IMR-90 (cell line): Measurements from ENCODE around the gene ARHGEF33. TPM values are rescaled to one million over a fixed set of nuclear protein-coding genes. Genes with fewer than 3 reads are reported as not detected.

Source experiments
- ATAC-seq: fragments of 200-7000 bp; cut with Tn5 transposase; 2 replicates; pipeline ENCODE4 v1.9.1; 2020; ENCODE audit warnings: low read depth, mild to moderate bottlenecking, moderate library complexity
- BruUV-seq: library from RNA; stranded (reverse); fragments of 400-500 nt; replicated peaks from 2 replicates; lab custom pipeline; 2021; lab: Mats Ljungman, UMichigan
- CTCF ChIA-PET: fragments of 300-600 bp; formaldehyde crosslinking; extraction: SDS; loops from one replicate; lab custom pipeline; 2021; ENCODE audit warnings: antibody characterized with exemption; lab: Yijun Ruan, JAX
- POLR2A ChIA-PET: fragments of 300-600 bp; sonication (Branson Sonifier 250); formaldehyde crosslinking; loops from one replicate; lab custom pipeline; 2022; ENCODE audit warnings: antibody characterized with exemption; ENCODE audit not compliant: unreplicated experiment; lab: Charles Lee
- DNase-seq: peaks from one replicate; pipeline ENCODE4 v3.0.0; 2013
- H2AFZ ChIP-seq: replicated peaks from 2 replicates; pipeline ENCODE3; 2013; ENCODE audit warnings: low read length, mild to moderate bottlenecking; ENCODE audit not compliant: poor library complexity
- H2AK5ac ChIP-seq: 2 replicates; pipeline ENCODE4 v1.6.1; 2013; ENCODE audit warnings: low read depth, low read length, inconsistent platforms
- H2AK9ac ChIP-seq: replicated peaks from 2 replicates; pipeline ENCODE3; 2013; ENCODE audit warnings: mild to moderate bottlenecking, low read depth, low read length, moderate library complexity; ENCODE audit not compliant: poor library complexity
- H2BK120ac ChIP-seq: 2 replicates; pipeline ENCODE4 v1.6.1; 2013; ENCODE audit warnings: low read depth, low read length, inconsistent platforms
- H2BK15ac ChIP-seq: 3 replicates; pipeline ENCODE4 v1.6.1; 2013; ENCODE audit warnings: low read depth, low read length, inconsistent platforms
- H2BK20ac ChIP-seq: 2 replicates; pipeline ENCODE4 v1.6.1; 2013; ENCODE audit warnings: low read depth, mild to moderate bottlenecking, inconsistent platforms, low read length, moderate library complexity
- H2BK5ac ChIP-seq: 2 replicates; pipeline ENCODE4 v1.6.1; 2013; ENCODE audit warnings: mild to moderate bottlenecking, low read depth, low read length, inconsistent platforms; ENCODE audit not compliant: poor library complexity, severe bottlenecking
- H3K14ac ChIP-seq: replicated peaks from 2 replicates; pipeline ENCODE4 v1.6.1; 2013; ENCODE audit warnings: low read depth, low read length, inconsistent platforms
- H3K18ac ChIP-seq: 2 replicates; pipeline ENCODE4 v1.6.1; 2013; ENCODE audit warnings: low read depth, low read length, control low read depth
- H3K23ac ChIP-seq: 2 replicates; pipeline ENCODE4 v1.6.1; 2013; ENCODE audit warnings: low read depth, low read length, inconsistent platforms
- H3K27ac ChIP-seq: 2 replicates; pipeline ENCODE4 v1.5.1; 2013; ENCODE audit warnings: mild to moderate bottlenecking, control low read depth, low read length; ENCODE audit not compliant: insufficient read depth
- H3K27me3 ChIP-seq: 2 replicates; pipeline ENCODE4 v1.6.1; 2013; ENCODE audit warnings: low read length; ENCODE audit not compliant: control insufficient read depth, insufficient read depth
- H3K36me3 ChIP-seq: 2 replicates; pipeline ENCODE4 v1.6.1; 2013; ENCODE audit warnings: low read length, mixed read lengths; ENCODE audit not compliant: control insufficient read depth, insufficient read depth
- H3K4ac ChIP-seq: 2 replicates; pipeline ENCODE4 v1.6.1; 2013; ENCODE audit warnings: low read depth, low read length, inconsistent platforms
- H3K4me1 ChIP-seq: 2 replicates; pipeline ENCODE4 v1.6.1; 2013; ENCODE audit warnings: low read length, mixed read lengths; ENCODE audit not compliant: control insufficient read depth, insufficient read depth
- H3K4me2 ChIP-seq: 2 replicates; pipeline ENCODE4 v1.6.1; 2013; ENCODE audit warnings: low read depth, mild to moderate bottlenecking, control low read depth, low read length, moderate library complexity
- H3K4me3 ChIP-seq: 2 replicates; pipeline ENCODE4 v1.5.1; 2013; ENCODE audit warnings: low read depth, mild to moderate bottlenecking, control low read depth, low read length, moderate library complexity; ENCODE audit not compliant: insufficient read depth
- H3K56ac ChIP-seq: 2 replicates; pipeline ENCODE4 v1.6.1; 2013; ENCODE audit warnings: low read length, inconsistent platforms; ENCODE audit not compliant: insufficient read depth; ENCODE audit errors: extremely low read depth
- H3K79me1 ChIP-seq, 2 experiments: 2 replicates each; pipeline ENCODE4 v1.6.1; 2013; ENCODE audit warnings: low read length in 2 of 2, inconsistent platforms in 1 of 2, low read depth in 1 of 2
- H3K9ac ChIP-seq: 2 replicates; pipeline ENCODE4 v1.6.1; 2013; ENCODE audit warnings: low read depth, low read length, control low read depth
- H3K9me1 ChIP-seq: 2 replicates; pipeline ENCODE4 v1.6.1; 2013; ENCODE audit warnings: low read length, inconsistent platforms; ENCODE audit not compliant: insufficient read depth
- H3K9me3 ChIP-seq: 2 replicates; pipeline ENCODE4 v1.6.1; 2013; ENCODE audit warnings: low read length; ENCODE audit not compliant: control insufficient read depth, insufficient read depth
- H4K20me1 ChIP-seq: 2 replicates; pipeline ENCODE4 v1.6.1; 2013; ENCODE audit warnings: low read length, inconsistent platforms; ENCODE audit not compliant: insufficient read depth
- H4K5ac ChIP-seq: 2 replicates; pipeline ENCODE4 v1.6.1; 2013; ENCODE audit warnings: mild to moderate bottlenecking, low read depth, low read length, control low read depth
- H4K8ac ChIP-seq, 2 experiments: 2 replicates each; pipeline ENCODE4 v1.6.1; 2013; ENCODE audit warnings: low read depth in 2 of 2, low read length in 2 of 2, control low read depth in 1 of 2, inconsistent platforms in 1 of 2
- H4K91ac ChIP-seq: 2 replicates; pipeline ENCODE4 v1.6.1; 2013; ENCODE audit warnings: low read depth, low read length, inconsistent platforms; ENCODE audit not compliant: insufficient read depth
- NFE2L2 ChIP-seq: fragments of 150-350 bp; IDR thresholded peaks from 2 replicates; pipeline ENCODE4 v1.6.1; 2016; ENCODE audit warnings: low read depth, mild to moderate bottlenecking, low read length
- RFX5 ChIP-seq: IDR thresholded peaks from 2 replicates; pipeline ENCODE4 v1.8.0; 2012; ENCODE audit warnings: low read depth, mild to moderate bottlenecking, low read length, moderate library complexity
- WGBS, 2 experiments: methylation state at CpG; one replicate each; pipeline versions ENCODE4 v1.1.5 to v1.1.7; 2013; ENCODE audit warnings: missing lambda C conversion rate in 2 of 2; ENCODE audit not compliant: insufficient read length in 1 of 2; ENCODE audit errors: extremely low coverage in 2 of 2; 5-methylcytosine and 5-hydroxymethylcytosine counted together
- dilution Hi-C: fragments of 300-500 bp; cut with HindIII; formaldehyde crosslinking; loops from one replicate; pipeline ENCODE4 v1.14.3; 2018; ENCODE audit warnings: low sequenced_read_pairs; ENCODE audit not compliant: unreplicated experiment
- in situ Hi-C: fragments of 300-500 bp; cut with MboI; formaldehyde crosslinking; loops from 3 replicates; pipeline ENCODE4 v1.14.3; 2019; ENCODE audit warnings: low sequenced_read_pairs, inconsistent platforms, mixed read lengths
- intact Hi-C: fragments of 100-400 bp; cut with micrococcal nuclease; formaldehyde crosslinking; loops from 2 replicates; pipeline ENCODE4 v1.10.0; 2022
- polyA plus RNA-seq, 3 experiments: library from polyadenylated mRNA; depleted of rRNA; stranded (reverse); fragments of >200 nt; gene quantifications; 2 replicates each; pipeline ENCODE4 v1.2.3, GENCODE V29; 2012; ENCODE audit warnings: low replicate concordance in 1 of 3
- total RNA-seq: library from RNA; depleted of rRNA; stranded (reverse); fragments of >200 nt; gene quantifications from 2 replicates; pipeline ENCODE4 v1.2.3, GENCODE V29; 2012

ARHGEF33 gene
- total and polyA plus RNA-seq, 2 of the 4 experiments (the other 2 are of a cell fraction), result 0.18 to 0.21 TPM

DNA sequence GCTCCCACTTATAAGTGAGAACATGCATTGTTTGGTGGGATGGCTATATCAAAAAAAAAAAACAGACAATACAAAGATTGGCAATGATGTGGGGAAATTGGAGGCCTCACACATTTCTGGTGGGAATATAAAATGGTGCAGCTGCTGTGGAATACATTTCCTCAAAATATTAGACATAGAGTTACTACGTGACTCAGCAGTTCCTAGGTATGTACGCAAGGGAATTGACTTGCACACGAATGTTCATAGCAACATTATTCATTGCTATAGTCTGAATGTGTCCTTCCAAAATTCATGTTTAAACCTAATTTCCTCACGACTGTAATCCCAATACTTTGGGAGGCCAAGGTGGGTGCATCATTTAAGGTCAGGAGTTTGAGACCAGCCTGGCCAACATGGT, 2.3 kb upstream of the ARHGEF33 start:
- WGBS, 2 experiments, result 67% methylated on average over 2 of the region's 4 CpGs; no CpG with 5 or more reads in 1 of the 2 experiments
- no peaks in the 10 kb centered on the region for H3K27me3 ChIP-seq
- intact Hi-C loops (no loop called here), dilution Hi-C loops (no loop called here), in situ Hi-C loops (no loop called here)
- H3K14ac ChIP-seq, result no peak overlapping the region
- BruUV-seq, result no TSS peak
- H2AK5ac ChIP-seq, result no peak overlapping the region
- ChIA-PET POLR2A (no interaction called here), CTCF (no interaction called here)
- H2BK20ac ChIP-seq, result no peak overlapping the region
- no peak overlapping the region for H3K27ac ChIP-seq
- no peak overlapping the region for H2BK5ac ChIP-seq
- H3K4me3 ChIP-seq, result no peak overlapping the region
- H4K5ac ChIP-seq, result no peak overlapping the region
- H2AFZ ChIP-seq, result no peak overlapping the region
- H4K8ac ChIP-seq, result no peak overlapping the region
- H3K18ac ChIP-seq, result no peak overlapping the region
- TF ChIP-seq NFE2L2, result peak; percentile 64; the same call in 1 of the 2 replicates
- TF ChIP-seq RFX5, result no peak
- H4K20me1 ChIP-seq, result no peaks in the 10 kb centered on the region
- H3K9me1 ChIP-seq, result no peaks in the 10 kb centered on the region
- no peaks in the 10 kb centered on the region for H3K79me1 ChIP-seq
- no peak overlapping the region for H2AK9ac ChIP-seq
- no peak overlapping the region for H4K91ac ChIP-seq
- no peak overlapping the region for H2BK15ac ChIP-seq
- no peaks in the 10 kb centered on the region; the same call in 1 of the 2 replicates for H3K9me3 ChIP-seq
- ATAC-seq (no peak), DNase-seq (no peak)
- H3K4ac ChIP-seq, result no peak overlapping the region
- no peaks in the 10 kb centered on the region for H3K4me1 ChIP-seq
- no peak overlapping the region for H3K9ac ChIP-seq
- no peak overlapping the region for H3K56ac ChIP-seq
- H3K23ac ChIP-seq, result no peak overlapping the region
- H2BK120ac ChIP-seq, result no peak overlapping the region
- H3K36me3 ChIP-seq, result no peaks in the 10 kb centered on the region
- no peak overlapping the region for H3K4me2 ChIP-seq
